Skeletal muscle tissue (tissue), 4 donors: ENCODE data around the gene ARSJ. TPM values are rescaled to one million over a fixed set of nuclear protein-coding genes. Genes with fewer than 3 reads are reported as not detected.

ENCODE experiments used
- H3K27ac ChIP-seq: one replicate; pipeline ENCODE4 v1.7.0; 2013; ENCODE audit warnings: mild to moderate bottlenecking, low read depth, low read length, inconsistent platforms
- H3K27me3 ChIP-seq, 3 donors: one replicate each; pipeline ENCODE4 v1.7.0; 2013; ENCODE audit warnings: low read length in 3 of 3; ENCODE audit not compliant: control insufficient read depth in 3 of 3, insufficient read depth in 3 of 3
- H3K36me3 ChIP-seq, 3 donors: one replicate each; pipeline ENCODE4 v1.7.0; 2013; ENCODE audit warnings: low read length in 3 of 3; ENCODE audit not compliant: control insufficient read depth in 3 of 3, insufficient read depth in 3 of 3
- H3K4me1 ChIP-seq, 3 donors: one replicate each; pipeline ENCODE4 v1.7.0; 2013; ENCODE audit warnings: low read length in 3 of 3, mild to moderate bottlenecking in 3 of 3; ENCODE audit not compliant: control insufficient read depth in 3 of 3, insufficient read depth in 3 of 3
- H3K4me3 ChIP-seq, 3 donors: one replicate each; pipeline ENCODE4 v1.7.0; 2013; ENCODE audit warnings: low read length in 3 of 3
- H3K9ac ChIP-seq, 3 donors: one replicate each; pipeline ENCODE4 v1.7.0; 2013; ENCODE audit warnings: low read length in 3 of 3, mild to moderate bottlenecking in 3 of 3, moderate library complexity in 2 of 3, low read depth in 1 of 3
- H3K9me3 ChIP-seq, 3 donors: one replicate each; pipeline ENCODE4 v1.7.0; 2013; ENCODE audit warnings: low read length in 3 of 3; ENCODE audit not compliant: control insufficient read depth in 3 of 3
- total RNA-seq: library from RNA; depleted of rRNA; stranded (reverse); fragments of >200 nt; gene quantifications from one replicate; pipeline ENCODE4 v1.2.3, GENCODE V29; 2014
- donor health status: Osteomylitis.

ARSJ gene
- 5.2 TPM for total RNA-seq

GRCh38 chr4:113979148-113979904, at the start of gene ARSJ:
Gene ARSJ (minus strand): TSS chr4:113979647. CDS start chr4:113978834, 813 bp downstream.
- Histone ChIP-seq H3K4me1 (peaks cover 3 to 15% (median 11%) of the 10 kb centered on the region in 3 donors), H3K4me3 (peak within 1 kb of the TSS; percentile 72 to 79 (median 77)), H3K9me3 (peaks cover 0 to 3% (median 0%) of the 10 kb centered on the region in 3 donors)

DNA sequence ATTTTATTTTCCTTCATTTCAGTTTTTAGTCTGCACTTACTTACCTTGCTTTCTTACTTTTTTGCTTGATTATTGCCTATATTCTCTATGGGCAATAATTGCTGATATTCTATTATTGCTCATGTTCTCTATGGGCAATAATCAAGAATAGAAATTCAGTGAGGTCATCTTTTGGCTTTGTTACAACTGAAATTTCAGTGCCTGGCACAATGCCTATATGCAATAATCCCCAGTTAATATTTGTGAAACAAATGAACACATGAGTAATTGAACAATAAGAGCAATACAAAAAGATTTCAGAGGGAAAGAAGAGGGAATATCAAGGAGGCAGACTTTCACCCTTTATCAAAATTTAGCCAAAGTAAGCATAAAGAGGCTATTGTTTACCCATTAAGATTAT, 48.6 kb upstream of the ARSJ start:
- no peak overlapping the region for H3K4me3 ChIP-seq
- no peak overlapping the region for H3K9ac ChIP-seq
- no peaks in the 10 kb centered on the region for H3K9me3 ChIP-seq
- no peaks in the 10 kb centered on the region for H3K27me3 ChIP-seq
- no peaks in the 10 kb centered on the region for H3K4me1 ChIP-seq
- no peaks in the 10 kb centered on the region for H3K36me3 ChIP-seq
- H3K27ac ChIP-seq: no peak overlapping the region

More at GRCh38 chr4:113979148-113979904, at the start of gene ARSJ:
- Histone ChIP-seq H3K27ac (peak within 1 kb of the TSS; percentile 44), H3K9ac (peak within 1 kb of the TSS; percentile 75 to 76 (median 75)), H3K27me3 (peaks cover 0 to 16% (median 14%) of the 10 kb centered on the region in 3 donors), H3K36me3 (no peaks in the 10 kb centered on the region)

DNA sequence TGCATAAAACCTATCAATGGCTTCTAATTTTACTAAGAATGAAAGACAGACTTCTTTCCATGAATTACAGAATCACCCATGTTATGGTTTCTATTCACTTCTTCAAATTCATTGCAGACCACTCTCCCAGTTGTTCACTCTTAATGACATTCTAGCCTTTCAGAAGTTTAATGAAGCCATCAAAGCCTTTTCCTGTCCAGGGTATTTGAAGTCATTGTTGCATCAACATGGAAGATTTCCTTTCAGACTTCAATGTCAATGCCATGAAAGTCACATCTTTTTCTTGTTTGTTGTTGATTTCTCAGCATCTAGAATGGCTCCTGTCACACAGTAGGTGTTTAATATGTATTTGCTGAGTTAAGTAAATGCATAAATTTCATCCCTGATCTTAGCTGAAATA, 48.1 kb upstream of the ARSJ start:
- no peak overlapping the region for H3K9ac ChIP-seq
- no peaks in the 10 kb centered on the region for H3K4me1 ChIP-seq
- H3K4me3 ChIP-seq: no peak overlapping the region
- H3K36me3 ChIP-seq: no peaks in the 10 kb centered on the region
- no peaks in the 10 kb centered on the region for H3K27me3 ChIP-seq
- H3K9me3 ChIP-seq: no peaks in the 10 kb centered on the region
- no peak overlapping the region for H3K27ac ChIP-seq

DNA sequence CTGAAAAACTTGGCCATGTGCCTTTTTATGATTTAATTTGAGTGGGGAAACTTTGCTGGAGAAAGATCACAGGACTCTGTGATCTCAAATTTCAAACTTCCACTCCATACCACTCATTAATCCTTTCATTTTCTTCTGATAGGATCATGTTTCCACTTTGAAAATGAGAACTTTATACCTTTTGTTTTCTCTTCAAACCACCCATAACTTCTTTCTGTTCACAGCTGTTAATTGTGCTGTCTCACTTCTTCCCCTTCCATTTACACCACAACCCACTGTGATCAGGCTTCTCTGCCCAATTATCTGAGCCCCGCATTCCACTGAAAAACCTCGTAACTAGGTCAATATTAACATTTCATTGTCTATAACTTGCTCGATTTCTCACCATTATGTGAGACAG, 47.0 kb upstream of the ARSJ start:
- Histone ChIP-seq H3K9me3 (no peaks in the 10 kb centered on the region), H3K4me3 (no peak overlapping the region), H3K9ac (no peak overlapping the region), H3K27ac (no peak overlapping the region), H3K36me3 (no peaks in the 10 kb centered on the region), H3K4me1 (no peaks in the 10 kb centered on the region), H3K27me3 (no peaks in the 10 kb centered on the region)

DNA sequence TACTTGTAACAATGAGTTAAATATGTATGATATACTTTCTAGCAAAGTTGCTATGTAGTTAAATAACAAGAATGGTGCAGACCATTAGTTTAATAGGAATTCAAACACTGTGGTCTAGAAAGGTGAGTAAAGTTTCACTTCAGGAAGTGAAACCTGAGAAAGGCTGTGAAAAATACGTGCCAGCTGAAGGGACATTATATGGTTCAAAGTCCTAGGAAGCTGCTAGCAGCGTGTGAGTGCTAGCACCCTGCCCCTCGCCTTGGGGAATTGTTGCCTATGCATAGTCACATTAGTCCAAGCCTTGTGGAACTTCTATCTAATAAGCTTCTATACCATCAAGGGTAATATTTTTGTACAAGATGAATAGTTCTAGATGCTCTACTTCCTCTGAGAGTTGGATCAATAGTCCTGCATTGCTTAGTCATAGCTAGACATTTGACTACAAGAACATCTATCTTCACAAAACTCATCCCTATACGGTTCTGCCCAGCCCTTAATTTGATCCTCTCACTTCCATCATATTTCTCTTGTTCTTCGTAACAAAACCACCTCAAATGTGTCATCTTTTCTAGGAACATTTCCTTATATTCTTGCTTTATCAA, 45.8 kb upstream of the ARSJ start:
- no peaks in the 10 kb centered on the region for H3K27me3 ChIP-seq
- no peak overlapping the region for H3K9ac ChIP-seq
- no peaks in the 10 kb centered on the region for H3K4me1 ChIP-seq
- H3K36me3 ChIP-seq: no peaks in the 10 kb centered on the region
- no peaks in the 10 kb centered on the region for H3K9me3 ChIP-seq
- no peak overlapping the region for H3K27ac ChIP-seq
- H3K4me3 ChIP-seq: no peak overlapping the region

DNA sequence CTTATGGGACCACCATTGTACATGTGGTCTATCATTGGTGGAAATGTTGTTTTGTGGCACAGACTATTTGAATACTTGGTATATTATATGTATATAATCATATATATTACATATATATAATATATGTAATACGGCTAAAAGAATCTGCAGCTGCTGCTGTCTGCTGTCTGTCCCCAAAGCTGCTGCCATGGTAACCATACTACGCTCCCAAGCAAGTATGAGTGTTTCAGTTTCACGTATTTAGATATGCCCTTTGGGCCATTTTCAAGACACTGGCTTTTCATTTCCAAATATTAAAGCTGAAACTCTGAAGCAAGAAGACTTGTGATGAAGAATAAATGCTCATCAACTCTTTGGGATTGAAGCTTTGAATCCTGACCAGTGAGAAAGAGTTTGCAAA, 42.0 kb upstream of the ARSJ start:
- Histone ChIP-seq H3K36me3 (no peaks in the 10 kb centered on the region), H3K9me3 (no peaks in the 10 kb centered on the region), H3K4me3 (no peak overlapping the region), H3K4me1 (no peaks in the 10 kb centered on the region), H3K9ac (no peak overlapping the region), H3K27ac (no peak overlapping the region), H3K27me3 (no peaks in the 10 kb centered on the region)

DNA sequence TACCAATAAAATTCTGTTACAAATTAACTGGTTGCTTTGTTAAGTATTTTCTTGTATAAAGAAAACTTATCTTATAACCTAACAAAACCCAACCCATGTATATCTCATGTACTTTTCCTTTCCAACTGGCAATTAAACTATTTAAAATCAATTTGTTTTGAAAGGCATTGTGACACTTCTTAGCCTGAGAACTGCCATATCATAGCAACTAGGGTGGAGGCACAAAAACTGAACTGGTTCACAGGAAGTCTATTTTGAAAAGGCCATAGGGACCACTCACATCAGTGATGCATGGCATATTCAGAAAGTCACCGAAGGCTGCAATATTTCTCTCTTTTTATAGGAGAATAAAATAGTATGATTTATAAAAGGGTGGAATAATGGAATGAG, 40.5 kb upstream of the ARSJ start:
- H3K27ac ChIP-seq: no peak overlapping the region
- H3K4me1 ChIP-seq: no peaks in the 10 kb centered on the region
- H3K36me3 ChIP-seq: no peaks in the 10 kb centered on the region
- H3K27me3 ChIP-seq: no peaks in the 10 kb centered on the region
- no peak overlapping the region for H3K9ac ChIP-seq
- no peak overlapping the region for H3K4me3 ChIP-seq
- H3K9me3 ChIP-seq: no peaks in the 10 kb centered on the region

GRCh38 chr4:114019276-114019968, 40.0 kb upstream of the ARSJ start:
- Histone ChIP-seq H3K4me3 (no peak overlapping the region), H3K4me1 (no peaks in the 10 kb centered on the region), H3K27me3 (no peaks in the 10 kb centered on the region), H3K36me3 (no peaks in the 10 kb centered on the region), H3K9me3 (no peaks in the 10 kb centered on the region), H3K27ac (no peak overlapping the region), H3K9ac (no peak overlapping the region)

GRCh38 chr4:114017120-114017917, 37.9 kb upstream of the ARSJ start:
- Histone ChIP-seq H3K4me3 (no peak overlapping the region), H3K4me1 (no peaks in the 10 kb centered on the region), H3K9me3 (no peaks in the 10 kb centered on the region), H3K36me3 (no peaks in the 10 kb centered on the region), H3K9ac (no peak overlapping the region), H3K27me3 (no peaks in the 10 kb centered on the region), H3K27ac (no peak overlapping the region)
